GM18526 (cell line): ENCODE measurements around the gene EPS8L1.
A peak's percentile ranks its signal among the peaks of the same experiment; 100 is the strongest.

Source experiments
- POLR2A ChIP-seq: IDR thresholded peaks from 3 replicates; pipeline ENCODE4 v1.6.1; 2011; ENCODE audit not compliant: insufficient read length; ENCODE audit errors: extremely low read depth

The EPS8L1 gene

DNA sequence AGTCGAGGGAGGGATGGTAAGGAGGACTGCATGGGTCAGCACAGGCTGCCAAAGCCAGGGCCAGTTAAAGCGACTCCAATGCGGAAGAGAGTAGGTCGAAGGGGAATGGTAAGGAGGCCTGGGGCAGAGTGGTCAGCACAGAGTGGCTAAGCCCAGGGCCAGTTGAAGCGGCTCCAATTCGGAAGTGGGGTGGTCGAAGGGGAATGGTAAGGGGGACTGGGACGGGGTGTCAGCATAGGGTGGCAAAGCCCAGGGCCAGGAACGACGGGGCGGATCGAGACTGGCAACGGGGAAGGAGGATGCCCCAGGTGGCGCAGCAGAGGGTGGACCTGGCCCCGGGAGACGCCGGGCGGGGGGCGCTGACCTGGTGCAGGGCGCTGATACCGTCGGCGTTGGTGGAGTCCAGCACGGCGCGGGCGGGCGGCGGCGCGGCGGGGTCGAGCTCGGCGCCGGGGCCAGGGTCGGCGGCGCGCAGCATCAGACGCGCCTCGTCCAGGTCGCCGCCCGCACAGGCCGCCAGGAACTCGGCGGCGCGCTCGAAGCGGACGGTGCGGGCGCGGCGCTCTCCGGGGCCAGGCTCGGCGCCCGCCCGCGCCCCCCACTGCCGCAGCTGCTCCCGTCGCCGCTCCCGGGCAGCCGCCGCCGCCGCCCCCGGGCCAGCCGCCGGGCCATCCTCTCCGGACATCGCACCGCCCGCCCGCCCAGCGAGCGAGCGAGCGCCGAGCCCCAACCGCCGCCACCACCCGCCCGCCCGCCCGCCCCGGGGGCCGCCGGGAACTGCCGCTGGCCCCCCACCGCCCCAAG, 41.4 kb downstream of the EPS8L1 start, which contains the start of gene PPP1R12C:
TSS of gene PPP1R12C (minus strand) at position 779 of the 804 bp plus-strand sequence. CDS start at position 685, 94 bp downstream.
- TF ChIP-seq POLR2A, result no peak

DNA sequence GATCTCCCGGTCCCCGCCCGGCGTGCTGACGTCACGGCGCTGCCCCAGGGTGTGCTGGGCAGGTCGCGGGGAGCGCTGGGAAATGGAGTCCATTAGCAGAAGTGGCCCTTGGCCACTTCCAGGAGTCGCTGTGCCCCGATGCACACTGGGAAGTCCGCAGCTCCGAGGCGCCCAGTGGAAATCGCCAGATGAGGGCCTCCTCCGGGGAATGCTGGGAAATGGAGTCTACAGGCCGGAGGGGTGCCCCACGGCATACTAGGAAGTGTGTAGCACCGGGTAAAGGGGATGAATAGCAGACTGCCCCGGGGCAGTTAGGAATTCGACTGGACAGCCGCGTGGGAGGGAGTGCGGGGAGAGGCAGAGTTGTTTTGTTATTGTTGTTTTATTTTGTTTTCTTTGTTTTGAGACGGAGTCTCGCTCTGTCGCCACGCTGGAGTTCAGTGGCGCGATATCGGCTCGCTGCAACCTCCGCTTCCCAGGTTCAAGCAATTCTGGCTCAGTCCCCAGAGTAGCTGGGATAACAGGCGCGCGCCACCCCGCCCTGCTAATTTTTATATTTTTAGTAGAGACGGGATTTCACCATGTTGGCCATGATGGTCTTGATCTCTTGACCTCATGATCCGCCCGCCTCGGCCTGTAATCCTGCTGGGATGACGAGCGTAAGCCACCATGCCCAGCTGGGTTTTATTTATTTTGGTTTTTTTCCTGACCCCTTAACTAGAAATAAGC, 42.2 kb downstream of the EPS8L1 start:
- TF ChIP-seq POLR2A, result peak; percentile 69

DNA sequence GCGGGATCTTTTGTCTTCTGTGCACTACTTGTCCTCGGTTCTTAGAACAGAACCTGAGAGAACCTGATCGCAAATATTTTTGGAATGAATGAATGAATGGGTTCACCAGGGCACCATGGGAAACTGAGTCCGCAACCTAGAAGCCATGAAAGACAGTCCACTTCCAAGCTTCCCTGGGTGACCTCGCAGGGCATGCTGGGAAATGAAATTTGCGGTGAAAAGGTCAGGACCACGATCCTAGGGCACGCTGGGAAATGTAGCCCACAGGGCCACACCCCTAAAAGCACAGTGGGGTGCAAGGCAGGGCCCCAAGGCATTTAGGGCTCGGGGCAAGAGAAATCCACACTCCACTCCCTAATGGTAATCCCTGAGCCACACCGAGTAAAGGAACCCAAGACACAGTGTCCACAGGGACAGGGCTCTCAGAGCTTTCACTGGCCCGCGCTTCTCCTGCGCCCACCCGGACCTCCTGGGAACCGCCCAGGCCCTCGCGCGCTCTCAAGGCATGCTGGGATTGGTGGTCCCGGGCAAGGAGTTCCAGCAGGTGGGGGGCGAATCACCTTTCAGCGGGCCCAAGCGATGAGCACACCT, 42.8 kb downstream of the EPS8L1 start:
- no peak for TF ChIP-seq POLR2A

DNA sequence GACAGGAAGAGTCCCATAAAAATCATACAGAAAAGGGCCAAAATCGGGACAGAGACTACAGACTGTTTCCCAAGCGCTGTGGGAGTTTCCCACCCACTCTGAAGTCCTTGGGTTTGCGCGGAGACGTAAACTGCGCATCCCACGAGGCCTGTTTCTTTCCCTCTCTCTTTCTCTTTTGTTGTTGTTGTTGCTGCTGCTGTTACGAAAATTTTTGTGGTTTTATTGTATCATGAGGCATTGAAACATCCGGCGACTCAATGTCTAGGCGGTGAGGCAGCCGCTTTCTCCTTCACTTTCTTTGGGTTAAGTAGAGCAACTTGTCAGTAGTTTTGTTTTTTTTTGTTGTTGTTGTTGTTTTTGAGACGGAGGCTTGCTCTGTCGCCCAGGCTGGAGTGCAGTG, 43.4 kb downstream of the EPS8L1 start:
- TF ChIP-seq POLR2A, result no peak

DNA sequence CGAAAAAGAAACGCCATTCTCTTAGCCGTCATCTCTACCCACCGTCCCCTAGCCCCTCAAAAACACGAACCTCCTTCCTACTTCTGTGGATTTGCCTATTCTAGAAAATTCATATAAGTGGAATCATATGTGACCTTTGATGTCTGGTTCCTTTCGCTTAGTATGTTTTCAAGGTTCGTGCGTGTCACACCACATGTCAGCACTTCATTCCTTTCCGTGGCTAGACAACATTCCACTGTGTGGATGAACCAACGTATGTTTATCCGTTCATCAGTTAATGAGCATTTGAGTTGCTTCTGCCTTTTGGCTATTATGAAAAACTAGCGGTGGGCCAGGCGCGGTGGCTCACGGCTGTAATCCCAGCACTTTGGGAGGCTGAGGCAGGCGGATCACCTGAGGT, 55.8 kb downstream of the EPS8L1 start:
- TF ChIP-seq POLR2A, result no peak

DNA sequence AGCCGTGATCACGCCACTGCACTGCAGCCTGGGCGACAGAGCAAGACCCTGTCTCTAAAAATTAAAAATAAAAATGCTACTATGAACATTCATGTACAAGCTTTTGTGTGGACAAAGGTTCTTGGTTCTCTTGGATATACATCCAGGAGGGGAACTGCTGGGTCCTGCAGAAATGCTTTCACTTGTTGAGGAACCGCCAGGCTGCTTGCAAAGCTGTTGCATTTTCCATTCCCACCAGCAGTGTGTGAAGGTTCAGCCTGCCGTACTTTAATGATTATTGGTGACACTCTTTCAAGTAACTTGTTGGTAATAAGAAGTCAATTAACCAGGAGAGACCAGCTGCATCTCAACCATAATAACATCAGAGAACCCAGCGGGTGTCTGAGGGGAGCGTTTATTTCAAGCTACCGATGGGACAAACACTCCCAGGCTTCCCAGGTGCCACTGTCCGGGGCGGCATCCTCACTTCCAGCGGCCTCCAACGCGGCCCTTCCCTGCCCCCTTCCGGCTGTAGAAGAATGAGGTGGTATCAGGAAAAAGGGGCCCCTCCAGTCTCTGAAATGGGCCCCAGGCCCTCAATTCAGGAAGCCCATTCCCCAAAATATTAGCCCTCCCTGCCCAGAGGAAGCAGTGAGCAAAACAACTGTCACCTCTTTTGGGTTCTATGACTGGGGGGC, 56.9 kb downstream of the EPS8L1 start:
- TF ChIP-seq POLR2A, result no peak

DNA sequence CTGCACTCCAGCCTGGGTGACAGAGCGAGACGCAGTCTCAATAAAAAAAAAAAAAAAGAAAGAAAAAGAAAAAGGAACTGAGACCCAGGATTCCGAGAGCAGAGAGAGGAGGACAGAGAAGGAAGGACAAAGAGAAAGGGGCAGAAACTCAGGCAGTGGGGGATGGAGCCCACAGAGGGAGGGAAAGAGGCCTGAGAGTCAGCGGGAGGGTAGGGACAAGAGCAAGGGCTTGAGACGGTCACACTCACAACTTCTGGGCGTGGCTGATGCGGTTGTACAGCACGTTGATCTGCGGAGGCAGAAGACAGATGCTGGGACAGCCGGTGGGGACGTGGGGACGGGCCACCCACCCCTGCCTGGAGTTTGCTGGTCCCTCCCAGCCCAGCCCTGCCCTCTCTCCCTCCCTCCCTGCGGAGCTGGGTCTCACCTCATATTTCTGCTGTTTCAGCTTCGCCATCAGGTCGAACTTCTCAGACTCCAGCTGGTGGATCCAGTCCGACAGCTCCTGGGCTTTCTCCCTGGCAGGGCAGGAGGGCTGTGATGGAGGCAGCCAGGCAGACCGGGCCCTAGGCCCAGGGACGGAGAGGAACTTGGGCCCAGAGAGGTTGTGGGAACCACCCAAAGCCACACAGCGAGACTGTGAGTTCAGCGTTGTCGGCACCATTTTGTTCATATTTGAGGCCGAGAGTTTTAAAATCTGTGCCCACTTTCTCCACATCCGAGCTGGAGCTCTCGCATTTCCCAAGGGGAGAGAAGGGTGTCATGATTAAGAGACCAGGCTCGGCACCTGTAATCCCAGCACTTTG, 58.2 kb downstream of the EPS8L1 start:
- TF ChIP-seq POLR2A, result no peak

DNA sequence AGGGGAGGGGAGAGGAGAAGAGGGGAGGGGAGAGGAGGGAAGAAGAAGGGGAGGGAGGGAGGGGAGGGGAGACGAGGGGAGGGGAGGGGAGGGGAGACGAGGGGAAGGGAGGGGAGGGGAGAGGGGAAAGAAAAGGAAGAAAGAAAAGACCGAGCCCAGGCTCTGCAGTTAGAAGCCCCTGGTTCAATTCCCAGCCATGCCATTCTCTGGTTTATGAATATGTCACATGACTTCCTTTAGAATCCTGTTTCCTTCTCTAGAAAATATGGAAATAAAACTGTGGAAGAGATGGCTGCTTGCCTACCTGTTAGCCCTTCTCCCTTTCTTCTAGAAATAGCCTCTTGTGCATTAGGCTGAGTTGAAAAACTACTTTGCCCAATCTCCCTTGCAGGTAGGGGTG, 59.1 kb downstream of the EPS8L1 start:
- no peak for TF ChIP-seq POLR2A

DNA sequence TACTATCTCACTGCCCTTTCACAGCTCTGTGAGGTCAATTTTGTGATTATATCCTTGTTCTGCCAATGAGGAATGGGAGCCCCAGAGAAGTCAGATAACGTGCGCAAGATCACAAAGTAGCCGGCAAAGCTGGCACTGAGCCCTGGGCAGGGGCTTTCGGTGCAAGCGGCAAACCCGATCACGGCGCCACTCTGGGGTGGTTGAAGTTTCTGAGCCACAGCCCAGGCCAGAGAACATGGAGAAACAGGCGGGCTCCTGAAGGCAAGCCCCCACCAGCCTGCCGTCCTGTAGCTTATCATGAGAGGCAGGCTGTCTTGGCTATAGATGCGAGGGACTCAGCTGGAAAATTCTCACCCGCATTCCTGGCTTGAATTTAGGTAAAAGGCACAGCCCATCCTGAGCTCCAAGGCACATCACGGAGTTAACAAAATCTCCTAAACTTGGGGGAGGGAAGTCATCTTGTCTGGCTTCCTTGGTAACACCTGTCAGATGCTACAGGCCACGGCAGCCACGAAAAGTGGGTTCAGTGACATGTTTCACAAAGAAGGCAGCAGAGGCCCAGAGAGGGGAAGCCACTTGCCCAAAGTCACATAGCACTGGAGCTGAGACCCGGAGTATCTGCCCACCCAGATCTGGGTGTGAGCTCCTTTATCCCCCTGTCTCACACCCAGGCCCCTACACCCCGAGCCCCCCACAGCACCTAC, 60.9 kb downstream of the EPS8L1 start:
- no peak for TF ChIP-seq POLR2A
